Psoas muscle (tissue), 8 donors: ENCODE results near the gene XPNPEP1. TPM values are rescaled to one million over a fixed set of nuclear protein-coding genes. Genes with fewer than 3 reads are reported as not detected.

Source experiments
- ATAC-seq, 4 donors: fragments of 200-7000 bp; cut with Tn5 transposase; one replicate each; pipeline ENCODE4 v1.9.1; 2020; ENCODE audit warnings: moderate library complexity in 3 of 4, mild to moderate bottlenecking in 2 of 4
- DNase-seq, 2 donors: peaks; one replicate each; pipeline ENCODE4 v3.0.0-alpha.2; 2020
- H3K27ac ChIP-seq: fragments of 200-600 bp; one replicate; pipeline ENCODE4 v1.8.0; 2022
- H3K27me3 ChIP-seq, 3 donors: fragments of 200-600 bp in 1 of 3; one replicate each; pipeline versions ENCODE4 v1.6.1 to v1.8.0; 2013 to 2022; ENCODE audit warnings: low read length in 2 of 3, mild to moderate bottlenecking in 2 of 3, moderate library complexity in 1 of 3; ENCODE audit not compliant: insufficient read depth in 3 of 3
- H3K36me3 ChIP-seq, 2 donors: fragments of 200-600 bp in 1 of 2; one replicate each; pipeline versions ENCODE4 v1.6.1 to v1.8.0; 2013 to 2022; ENCODE audit warnings: low read depth in 1 of 2, mild to moderate bottlenecking in 1 of 2, moderate library complexity in 1 of 2; ENCODE audit not compliant: insufficient read depth in 1 of 2
- H3K4me1 ChIP-seq: fragments of 200-600 bp; one replicate; pipeline ENCODE4 v1.8.0; 2022
- H3K4me3 ChIP-seq: fragments of 200-600 bp; one replicate; pipeline ENCODE4 v1.8.0; 2022; ENCODE audit warnings: mild to moderate bottlenecking
- H3K9me3 ChIP-seq: fragments of 200-600 bp; one replicate; pipeline ENCODE4 v1.8.0; 2022
- CTCF ChIP-seq: fragments of 200-600 bp; IDR thresholded peaks from one replicate; pipeline ENCODE4 v1.8.0; 2022; ENCODE audit warnings: antibody characterized with exemption
- WGBS, 3 donors: extraction: QIAGEN DNeasy Blood & Tissue Kit; methylation state at CpG; one replicate each; pipeline versions ENCODE4 v1.1.6 to v1.1.7; 2013; 5-methylcytosine and 5-hydroxymethylcytosine counted together
- intact Hi-C, 2 donors: fragments of 100-400 bp; cut with DNase I; formaldehyde crosslinking; loops; one replicate each; pipeline versions ENCODE4 v1.11.0 to v1.14.2; 2022
- polyA plus RNA-seq, 3 donors: library from polyadenylated mRNA; stranded (reverse); fragments of 200-250 nt; gene quantifications; one replicate each; pipeline ENCODE4 v1.2.3, GENCODE V29; 2013
- total RNA-seq, 4 donors: library from RNA; stranded (reverse); fragmentation: NEBNext Ultra II Directional in 2 of 4; extraction: Animal tissue kit (Norgen Biotek cat#: 25700) in 2 of 4; gene quantifications; one replicate each; pipeline versions ENCODE4 v1.2.1 to v1.2.4, GENCODE V29; 2021 to 2023
- donor health status: healthy with polysubstance abuse.
- donor health status: DM: no; HTN: no; CAD: no; lungs with moderate emphysema.
- donor health status: Bipolar disorder and iron deficiency.
- donor health status: healthy.
- donor health status: DM: yes; HTN: yes; CAD: no.
- donor health status: DM: no; HTN: no; CAD: no.
- donor health status: DM: no; HTN: no; CAD: no.
- donor health status: DM: yes; HTN: yes; CAD: no.

The XPNPEP1 gene
- total and polyA plus RNA-seq, 7 donors: 22.6 to 62.3 (median 37.3) TPM

- ATAC-seq (no peak), DNase-seq (no peak)
- intact Hi-C loops: no loop called here
- Histone ChIP-seq H3K27me3 (no peaks in the 10 kb centered on the region), H3K4me3 (no peak overlapping the region), H3K4me1 (no peaks in the 10 kb centered on the region), H3K9me3 (no peaks in the 10 kb centered on the region), H3K36me3 (no peaks in the 10 kb centered on the region), H3K27ac (no peak overlapping the region)
- no peak for TF ChIP-seq CTCF
- WGBS, 3 donors: 39 to 52% (median 44%) methylated on average over 1 of the region's 1 CpG
These were observed 99.1 kb downstream of the XPNPEP1 start for GRCh38 chr10:109824206-109824605.

DNA sequence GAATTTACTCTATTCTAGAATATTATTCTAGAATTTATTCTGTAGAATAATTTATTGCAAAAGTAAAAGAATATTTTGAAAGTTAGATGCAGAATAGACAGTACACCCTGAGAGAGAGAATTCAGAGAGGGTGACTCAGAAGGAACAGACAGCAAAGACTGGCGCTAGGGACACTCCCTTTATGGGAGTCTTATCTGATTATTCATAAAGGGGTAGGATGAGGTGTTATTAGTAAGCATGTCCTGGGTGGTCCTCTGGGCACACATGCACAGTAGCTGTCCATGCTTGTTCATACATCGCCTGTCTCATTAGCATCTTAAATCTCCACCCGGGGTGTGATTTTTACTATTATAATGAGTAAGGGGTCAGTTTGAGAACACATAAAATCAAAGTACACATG is 100.1 kb downstream of the XPNPEP1 start:
- no peak for ATAC-seq
- Histone ChIP-seq H3K4me3 (no peak overlapping the region), H3K4me1 (no peaks in the 10 kb centered on the region), H3K36me3 (no peaks in the 10 kb centered on the region), H3K27me3 (no peaks in the 10 kb centered on the region), H3K9me3 (no peaks in the 10 kb centered on the region), H3K27ac (no peak overlapping the region)
- 86 to 95% (median 90%) methylated on average over 3 of the region's 3 CpGs for WGBS, 3 donors
- no peak for TF ChIP-seq CTCF
- no peak for DNase-seq
- intact Hi-C loops: no loop called here

GRCh38 chr10:109821672-109822071 is 101.6 kb downstream of the XPNPEP1 start:
- Histone ChIP-seq H3K9me3 (no peaks in the 10 kb centered on the region), H3K27ac (no peak overlapping the region), H3K36me3 (no peaks in the 10 kb centered on the region), H3K4me1 (no peaks in the 10 kb centered on the region), H3K4me3 (no peak overlapping the region), H3K27me3 (no peaks in the 10 kb centered on the region)
- DNase-seq (no peak), ATAC-seq (no peak)
- WGBS, 3 donors: 55 to 70% (median 61%) methylated on average over 5 of the region's 5 CpGs
- TF ChIP-seq CTCF: no peak
- intact Hi-C loops: no loop called here

DNA sequence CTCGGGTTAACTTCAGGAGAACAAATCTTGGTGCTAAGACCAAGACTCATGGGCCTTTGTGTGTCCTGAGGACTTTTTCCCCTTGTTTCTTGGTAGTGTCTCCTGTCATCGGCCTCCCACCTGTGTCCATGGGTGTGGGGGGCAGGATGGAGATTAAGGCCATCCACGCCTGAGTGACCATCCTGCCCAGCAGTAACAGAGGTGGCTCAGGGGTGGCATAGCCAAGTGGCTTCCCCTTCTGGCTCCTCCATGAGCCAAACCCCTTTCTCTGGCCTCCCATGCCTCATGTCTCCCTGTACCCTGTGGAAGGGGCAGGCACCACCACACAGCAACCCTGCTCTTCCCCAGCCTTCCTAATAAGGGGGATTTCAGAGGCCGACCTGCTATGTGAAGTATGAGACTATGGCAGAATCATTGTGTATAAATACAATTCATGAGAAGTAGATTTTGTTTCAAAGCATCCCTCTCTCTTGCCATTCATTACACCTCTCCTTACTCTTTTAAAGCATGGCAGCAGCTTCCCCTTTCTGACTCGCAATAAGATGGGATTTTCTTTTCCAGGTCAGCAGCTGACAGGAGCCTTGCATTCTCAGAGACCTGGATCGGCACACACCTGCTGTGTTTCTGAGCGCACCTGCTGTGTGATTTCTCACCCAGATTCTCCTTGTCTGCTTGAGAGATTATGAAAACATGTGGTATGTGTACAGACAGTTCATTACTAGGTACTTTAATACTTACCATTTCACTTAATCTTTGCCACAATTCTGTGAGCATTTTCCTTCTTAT is 102.5 kb downstream of the XPNPEP1 start:
- TF ChIP-seq CTCF: no peak
- Histone ChIP-seq H3K4me3 (no peak overlapping the region), H3K27me3 (no peaks in the 10 kb centered on the region), H3K27ac (no peak overlapping the region), H3K36me3 (no peaks in the 10 kb centered on the region), H3K9me3 (no peaks in the 10 kb centered on the region), H3K4me1 (no peaks in the 10 kb centered on the region)
- WGBS, 3 donors: 62 to 72% (median 71%) methylated on average over 7 of the region's 7 CpGs
- ATAC-seq (no peak), DNase-seq (no peak)
- intact Hi-C loops: no loop called here

DNA sequence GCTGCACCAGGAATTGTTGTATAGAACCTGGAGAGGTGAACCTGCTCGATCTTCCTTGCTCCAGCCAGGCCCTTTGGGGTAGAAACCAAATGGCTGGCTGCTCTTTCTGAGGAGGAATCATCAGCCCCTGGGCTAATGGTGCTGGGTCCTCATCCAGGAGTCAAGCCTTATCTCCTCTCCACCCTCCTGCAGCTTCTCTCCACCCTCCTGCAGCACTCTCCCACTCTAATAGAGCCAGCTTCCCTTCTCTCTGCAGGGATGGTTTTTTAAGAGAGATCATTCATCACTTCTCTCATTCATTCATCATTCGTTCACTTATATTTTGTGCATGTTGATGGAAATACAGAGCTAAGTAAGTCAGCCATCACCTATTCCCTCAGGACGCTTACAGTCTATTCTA is 103.5 kb downstream of the XPNPEP1 start:
- WGBS, 3 donors: 75 to 83% (median 81%) methylated on average over 3 of the region's 3 CpGs
- DNase-seq: no peak
- Histone ChIP-seq H3K4me1 (no peaks in the 10 kb centered on the region), H3K9me3 (no peaks in the 10 kb centered on the region), H3K36me3 (no peaks in the 10 kb centered on the region), H3K27me3 (no peaks in the 10 kb centered on the region), H3K4me3 (no peak overlapping the region), H3K27ac (no peak overlapping the region)
- no peak for ATAC-seq
- intact Hi-C loops: no loop called here
- TF ChIP-seq CTCF: no peak
